GM20000 (cell line): ENCODE measurements around the gene DHTKD1.
"Not testable (repeated sequence)": the region's sequence is repeated elsewhere in the genome, so short reads cannot be mapped to it uniquely, and the experiment has no call there.

Experiments
- DNase-seq: peaks from one replicate; pipeline ENCODE4 v3.0.0; 2012; ENCODE audit warnings: low spot score
- TF ChIP-seq, protein P1 (sequence below): IDR thresholded peaks from 2 replicates; pipeline ENCODE4 v1.5.1; 2012; ENCODE audit warnings: mild to moderate bottlenecking, control low read depth; ENCODE audit errors: extremely low read depth, missing control alignments

The DHTKD1 gene

DNA sequence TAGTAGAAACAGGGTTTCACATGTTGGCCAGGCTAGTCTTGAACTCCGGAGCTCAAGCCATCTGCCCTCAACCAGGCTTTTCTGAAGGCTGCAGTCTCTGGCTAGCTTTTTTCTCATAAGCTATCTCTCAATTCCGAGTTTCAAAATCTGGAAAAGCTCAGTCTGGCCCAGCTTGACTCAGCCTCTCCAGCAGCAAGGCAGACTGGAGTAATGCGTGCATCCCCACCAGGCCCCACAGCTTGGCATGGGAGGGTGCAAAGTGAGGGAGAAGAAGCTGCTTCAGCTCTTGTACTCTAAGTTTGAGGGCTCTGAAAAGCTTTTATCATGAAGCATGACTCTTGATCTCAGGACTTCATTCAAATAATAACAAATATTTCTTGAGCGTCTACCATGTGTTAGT, 4.8 kb downstream of the DHTKD1 start:
- TF ChIP-seq, protein P1, sequence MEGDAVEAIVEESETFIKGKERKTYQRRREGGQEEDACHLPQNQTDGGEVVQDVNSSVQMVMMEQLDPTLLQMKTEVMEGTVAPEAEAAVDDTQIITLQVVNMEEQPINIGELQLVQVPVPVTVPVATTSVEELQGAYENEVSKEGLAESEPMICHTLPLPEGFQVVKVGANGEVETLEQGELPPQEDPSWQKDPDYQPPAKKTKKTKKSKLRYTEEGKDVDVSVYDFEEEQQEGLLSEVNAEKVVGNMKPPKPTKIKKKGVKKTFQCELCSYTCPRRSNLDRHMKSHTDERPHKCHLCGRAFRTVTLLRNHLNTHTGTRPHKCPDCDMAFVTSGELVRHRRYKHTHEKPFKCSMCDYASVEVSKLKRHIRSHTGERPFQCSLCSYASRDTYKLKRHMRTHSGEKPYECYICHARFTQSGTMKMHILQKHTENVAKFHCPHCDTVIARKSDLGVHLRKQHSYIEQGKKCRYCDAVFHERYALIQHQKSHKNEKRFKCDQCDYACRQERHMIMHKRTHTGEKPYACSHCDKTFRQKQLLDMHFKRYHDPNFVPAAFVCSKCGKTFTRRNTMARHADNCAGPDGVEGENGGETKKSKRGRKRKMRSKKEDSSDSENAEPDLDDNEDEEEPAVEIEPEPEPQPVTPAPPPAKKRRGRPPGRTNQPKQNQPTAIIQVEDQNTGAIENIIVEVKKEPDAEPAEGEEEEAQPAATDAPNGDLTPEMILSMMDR, result no peak
- no peak for DNase-seq

DNA sequence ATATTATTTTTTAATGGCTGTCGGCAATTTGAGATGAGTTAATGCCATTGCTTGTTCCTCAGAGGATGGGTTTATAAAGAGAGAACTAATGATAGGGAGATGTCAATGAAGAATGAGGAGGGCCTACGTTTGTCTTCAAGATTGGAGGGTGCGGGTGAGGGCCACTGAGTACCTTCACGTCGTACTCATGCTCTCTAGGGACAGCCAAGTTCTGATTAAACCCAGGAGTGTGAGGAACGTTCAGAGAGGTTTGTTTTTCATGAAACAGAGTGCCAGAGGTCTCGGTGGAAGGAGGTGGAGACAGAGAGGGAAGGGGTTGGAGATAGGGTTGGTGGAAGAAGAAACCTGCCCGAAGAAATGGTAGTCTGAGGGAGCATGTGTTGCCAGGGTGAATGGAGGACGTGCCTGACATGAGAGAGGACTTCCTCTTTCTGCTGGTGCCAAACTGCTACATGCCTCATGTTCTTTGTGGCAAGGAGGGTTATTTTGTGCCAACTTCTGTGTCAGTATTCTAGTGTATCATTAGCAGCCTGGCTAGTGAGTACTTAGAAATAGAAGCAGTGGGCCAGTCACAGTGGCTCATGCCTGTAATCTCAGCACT, 8.9 kb downstream of the DHTKD1 start:
- DNase-seq, result peak; percentile 24
- TF ChIP-seq, protein P1, result no peak

DNA sequence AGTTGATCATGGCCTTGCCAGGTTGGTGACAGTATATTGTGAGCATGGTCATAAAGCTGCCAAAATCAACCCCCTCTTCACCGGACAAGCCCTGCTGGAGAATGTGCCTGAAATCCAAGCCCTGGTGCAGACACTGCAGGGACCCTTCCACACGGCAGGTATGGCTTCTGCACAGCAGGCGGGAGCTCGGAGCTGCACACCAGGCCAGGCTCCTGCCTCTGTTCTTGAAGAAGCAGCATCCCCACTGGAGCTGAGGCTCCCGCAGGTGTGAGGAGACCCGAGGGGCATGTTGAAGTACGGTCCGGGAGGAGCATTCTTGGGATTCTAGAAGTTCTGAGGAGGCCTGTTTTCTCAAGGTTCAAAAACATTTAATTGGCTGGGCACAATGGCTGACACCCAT, 12.7 kb downstream of the DHTKD1 start:
- TF ChIP-seq, protein P1, result no peak
- no peak for DNase-seq

DNA sequence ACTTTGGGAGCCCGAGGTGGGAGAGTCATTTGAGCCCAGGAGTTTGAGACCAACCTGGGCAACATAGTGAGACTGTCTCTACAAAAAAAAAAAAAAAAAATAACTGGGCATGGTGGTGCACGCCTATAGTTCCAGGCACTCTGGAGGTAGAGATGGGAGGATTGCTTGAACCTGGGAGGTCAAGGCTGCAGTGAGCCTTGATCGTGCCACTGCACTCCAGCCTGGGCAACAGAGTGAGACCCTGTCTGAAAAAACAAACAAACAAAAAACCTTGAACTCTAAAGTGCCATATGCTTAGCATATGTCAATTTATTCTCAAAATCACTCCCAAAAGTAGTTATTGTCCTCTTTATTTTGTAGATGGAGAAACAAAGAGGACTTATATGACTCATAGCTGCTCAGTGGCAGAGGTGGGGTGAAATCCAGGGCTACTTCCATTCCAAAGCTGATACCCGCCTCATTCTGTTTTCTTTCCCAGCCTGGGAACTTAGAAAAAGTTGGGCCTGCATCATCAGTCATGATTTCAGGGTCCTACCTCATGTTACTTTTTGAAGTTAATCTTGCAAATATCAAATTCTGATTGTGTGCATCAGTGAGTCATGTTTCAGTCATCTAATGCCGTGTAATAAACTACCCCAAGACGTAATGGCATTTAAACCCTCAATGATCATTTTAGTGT, 13.3 kb downstream of the DHTKD1 start:
- no peak for DNase-seq

DNA sequence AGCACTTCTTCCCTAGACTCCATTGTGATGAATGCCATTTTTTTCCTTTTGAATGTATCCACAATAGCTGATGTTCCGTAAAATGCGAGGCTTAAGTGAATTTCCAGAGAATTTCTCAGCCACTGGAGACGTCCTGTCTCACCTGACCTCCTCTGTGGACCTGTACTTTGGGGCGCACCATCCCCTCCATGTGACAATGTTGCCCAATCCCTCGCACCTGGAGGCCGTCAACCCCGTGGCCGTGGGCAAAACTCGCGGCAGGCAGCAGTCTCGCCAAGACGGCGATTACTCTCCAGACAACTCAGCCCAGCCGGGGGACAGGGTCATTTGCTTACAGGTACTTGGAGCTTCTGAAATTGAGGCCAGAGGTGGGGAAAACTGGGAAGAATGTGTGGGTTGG, 20.2 kb downstream of the DHTKD1 start:
- DNase-seq, result no peak
- TF ChIP-seq, protein P1, result no peak

More for the DNA sequence above, 13.3 kb downstream of the DHTKD1 start:
- TF ChIP-seq, protein P1, result no peak

DNA sequence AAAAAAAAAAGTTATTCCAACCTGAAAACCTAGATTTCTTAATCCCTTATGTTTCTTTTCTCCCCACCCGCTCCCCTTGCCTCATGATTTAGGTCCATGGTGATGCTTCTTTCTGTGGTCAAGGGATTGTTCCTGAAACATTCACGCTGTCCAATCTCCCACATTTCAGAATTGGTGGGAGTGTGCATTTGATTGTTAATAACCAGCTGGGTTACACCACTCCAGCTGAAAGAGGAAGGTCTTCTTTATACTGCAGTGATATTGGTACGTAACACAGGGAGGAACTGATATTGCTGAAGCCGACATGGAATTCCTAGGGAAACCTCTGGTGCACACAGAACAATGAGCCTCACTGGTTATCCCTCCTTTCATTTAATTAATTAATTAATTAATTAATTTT, 22.7 kb downstream of the DHTKD1 start:
- DNase-seq, result no peak
- TF ChIP-seq, protein P1, result no peak

DNA sequence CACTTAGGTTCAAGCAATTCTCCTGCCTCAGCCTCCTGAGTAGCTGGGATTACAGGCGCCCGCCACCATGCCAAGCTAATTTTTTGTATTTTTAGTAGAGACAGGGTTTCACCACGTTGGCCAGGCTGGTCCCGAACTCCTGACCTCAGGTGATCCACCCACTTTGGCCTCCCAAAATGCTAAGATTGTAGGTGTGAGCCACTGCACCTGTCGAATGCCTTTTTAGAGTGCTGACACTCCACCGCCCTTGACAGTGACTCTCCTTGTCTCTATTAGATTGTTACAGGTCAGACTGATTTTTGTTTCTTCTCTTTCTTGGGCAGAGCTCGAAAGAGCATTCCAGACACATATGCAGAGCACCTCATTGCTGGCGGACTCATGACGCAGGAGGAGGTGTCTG, 28.6 kb downstream of the DHTKD1 start:
- not testable (repeated sequence) for DNase-seq

DNA sequence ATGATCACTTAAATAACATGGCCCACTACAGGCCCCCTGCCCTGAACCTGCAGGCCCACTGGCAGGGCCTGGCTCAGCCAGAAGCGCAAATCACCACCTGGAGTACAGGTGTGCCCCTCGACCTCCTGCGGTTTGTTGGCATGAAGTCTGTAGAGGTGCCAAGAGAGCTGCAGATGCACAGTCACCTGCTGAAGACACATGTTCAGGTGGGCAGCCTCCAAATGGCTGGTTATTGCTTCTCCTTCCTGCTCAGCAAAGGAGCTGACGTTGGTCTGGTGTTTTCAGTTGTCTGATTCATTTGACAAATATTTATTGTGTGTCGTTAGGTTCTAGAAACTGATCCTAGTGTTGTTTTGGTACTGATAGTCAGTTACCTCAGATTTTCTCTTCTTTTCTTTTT, 29.0 kb downstream of the DHTKD1 start:
- no peak for DNase-seq
- TF ChIP-seq, protein P1, result no peak
